DND-41 (cell line): ENCODE results near the gene TSPO.

Source experiments
- CTCF ChIP-seq: IDR thresholded peaks from 2 replicates; pipeline ENCODE4 v1.5.1; 2012; ENCODE audit warnings: borderline replicate concordance, low read length, moderate library complexity, mild to moderate bottlenecking; ENCODE audit not compliant: poor library complexity, severe bottlenecking; ENCODE audit errors: extremely low read depth
- EZH2 ChIP-seq: IDR thresholded peaks from 3 replicates; pipeline ENCODE4 v1.6.1; 2012; ENCODE audit warnings: borderline replicate concordance, low read depth, mild to moderate bottlenecking, moderate library complexity, low read length, inconsistent platforms; ENCODE audit not compliant: severe bottlenecking

- no peak for TF ChIP-seq CTCF
- TF ChIP-seq EZH2 = no peak
Observed at GRCh38 chr22:43173566-43173965, 22.2 kb downstream of the TSPO start.
